ENCODE results near the gene FAM156A.
A peak's percentile ranks its signal among the peaks of the same experiment; 100 is the strongest.
"Not testable (repeated sequence)": the region's sequence is repeated elsewhere in the genome, so short reads cannot be mapped to it uniquely, and the experiment has no call there.

The FAM156A gene, protein sequence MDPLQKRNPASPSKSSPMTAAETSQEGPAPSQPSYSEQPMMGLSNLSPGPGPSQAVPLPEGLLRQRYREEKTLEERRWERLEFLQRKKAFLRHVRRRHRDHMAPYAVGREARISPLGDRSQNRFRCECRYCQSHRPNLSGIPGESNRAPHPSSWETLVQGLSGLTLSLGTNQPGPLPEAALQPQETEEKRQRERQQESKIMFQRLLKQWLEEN

DNA sequence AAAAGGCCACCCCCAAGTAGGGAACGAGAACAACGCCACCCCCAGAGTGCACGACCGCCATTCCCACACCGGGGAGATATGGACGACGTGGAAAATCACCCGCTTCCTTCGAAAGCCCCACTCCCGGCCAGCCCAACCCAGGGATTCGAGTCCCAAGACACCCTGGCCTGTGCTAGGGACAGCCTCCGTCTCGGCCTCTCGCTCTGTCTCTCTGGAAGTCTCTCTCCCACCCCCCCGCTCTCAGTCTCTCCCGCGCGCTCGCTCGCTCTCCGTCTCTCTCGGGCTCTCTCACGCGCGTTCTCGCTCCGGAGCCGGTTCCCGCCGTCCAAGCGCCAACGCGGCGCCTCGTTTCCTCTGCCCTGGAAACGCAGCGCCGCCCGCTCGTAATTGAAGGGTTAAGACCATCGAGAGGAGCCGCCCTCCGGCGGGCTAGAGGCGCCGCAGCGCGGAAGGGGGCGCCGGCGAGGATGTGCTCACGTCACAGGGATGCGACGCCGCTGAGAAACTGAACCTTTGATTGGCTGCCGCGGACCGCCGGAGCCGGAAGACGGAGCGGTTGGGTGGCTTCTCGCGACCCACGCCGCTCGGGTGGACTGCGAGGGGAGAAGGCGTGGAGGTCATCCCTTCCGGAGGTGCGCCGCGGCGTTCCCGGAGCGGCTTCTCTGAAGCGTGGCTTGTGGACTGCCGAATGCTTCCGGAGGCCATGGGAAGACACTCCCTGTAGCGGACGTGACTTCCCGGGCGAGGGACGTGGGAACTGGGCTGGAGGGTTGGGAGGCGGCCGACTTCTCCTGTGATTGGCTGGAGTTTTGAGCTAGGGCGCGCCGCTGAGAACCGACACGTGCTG lies at the start of gene FAM156A:
TSS of gene FAM156A (minus strand) at position 406 of the 847 bp plus-strand sequence. CDS start 9,930 bp downstream, outside the sequence.
- FAIRE-seq, result peak; percentile 11
- DNase-seq (ENCODE audit: insufficient read length, low spot score), result not testable (repeated sequence)

DNA sequence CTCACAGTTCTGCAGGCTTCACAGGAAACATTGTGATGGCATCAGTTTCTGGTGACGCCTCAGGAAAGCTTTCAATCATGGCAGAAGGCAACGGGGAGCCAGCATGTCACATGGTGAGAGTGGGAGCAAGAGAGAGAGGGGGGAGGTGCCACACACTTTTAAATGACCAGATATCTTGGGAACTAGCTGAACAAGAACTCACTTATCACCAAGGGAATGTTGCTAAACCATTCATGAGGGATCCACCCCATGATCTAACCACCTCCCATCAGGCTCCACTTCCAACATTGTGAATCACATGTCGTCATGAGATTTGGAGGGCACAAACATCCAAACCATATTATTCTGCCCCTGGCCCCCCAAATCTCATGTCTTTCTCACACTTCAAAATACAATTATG lies 47.0 kb upstream of the FAM156A start:
- no peak for FAIRE-seq
- no peak for DNase-seq (ENCODE audit: insufficient read length, low spot score)
- TF ChIP-seq, protein P1, sequence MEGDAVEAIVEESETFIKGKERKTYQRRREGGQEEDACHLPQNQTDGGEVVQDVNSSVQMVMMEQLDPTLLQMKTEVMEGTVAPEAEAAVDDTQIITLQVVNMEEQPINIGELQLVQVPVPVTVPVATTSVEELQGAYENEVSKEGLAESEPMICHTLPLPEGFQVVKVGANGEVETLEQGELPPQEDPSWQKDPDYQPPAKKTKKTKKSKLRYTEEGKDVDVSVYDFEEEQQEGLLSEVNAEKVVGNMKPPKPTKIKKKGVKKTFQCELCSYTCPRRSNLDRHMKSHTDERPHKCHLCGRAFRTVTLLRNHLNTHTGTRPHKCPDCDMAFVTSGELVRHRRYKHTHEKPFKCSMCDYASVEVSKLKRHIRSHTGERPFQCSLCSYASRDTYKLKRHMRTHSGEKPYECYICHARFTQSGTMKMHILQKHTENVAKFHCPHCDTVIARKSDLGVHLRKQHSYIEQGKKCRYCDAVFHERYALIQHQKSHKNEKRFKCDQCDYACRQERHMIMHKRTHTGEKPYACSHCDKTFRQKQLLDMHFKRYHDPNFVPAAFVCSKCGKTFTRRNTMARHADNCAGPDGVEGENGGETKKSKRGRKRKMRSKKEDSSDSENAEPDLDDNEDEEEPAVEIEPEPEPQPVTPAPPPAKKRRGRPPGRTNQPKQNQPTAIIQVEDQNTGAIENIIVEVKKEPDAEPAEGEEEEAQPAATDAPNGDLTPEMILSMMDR (IDR thresholded peaks at IDR 0.05; ENCODE audit: insufficient read depth, missing control alignments), result no peak

DNA sequence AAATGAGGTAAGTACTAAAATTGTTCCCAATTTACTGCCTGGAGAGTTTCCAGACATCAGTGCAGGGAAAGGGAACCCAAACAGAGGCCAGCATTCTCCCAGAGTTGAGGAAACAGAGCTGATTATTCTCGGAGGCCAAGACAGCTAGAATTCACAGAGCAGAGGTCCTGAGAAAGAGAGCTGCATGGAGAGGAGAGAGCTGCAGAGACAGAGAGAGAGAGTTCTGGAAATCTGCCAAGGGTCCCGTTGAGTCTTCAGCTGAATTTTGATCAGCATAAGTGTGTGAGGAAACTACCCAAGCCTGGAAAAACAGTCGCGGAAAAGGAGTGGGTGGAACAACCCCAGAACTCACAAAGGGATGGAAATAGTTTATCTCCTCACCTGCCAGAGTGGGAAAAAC lies 46.5 kb upstream of the FAM156A start:
- TF ChIP-seq, protein P1 (IDR thresholded peaks at IDR 0.05; ENCODE audit: insufficient read depth, missing control alignments), result no peak
- DNase-seq (ENCODE audit: insufficient read length, low spot score), result no peak

DNA sequence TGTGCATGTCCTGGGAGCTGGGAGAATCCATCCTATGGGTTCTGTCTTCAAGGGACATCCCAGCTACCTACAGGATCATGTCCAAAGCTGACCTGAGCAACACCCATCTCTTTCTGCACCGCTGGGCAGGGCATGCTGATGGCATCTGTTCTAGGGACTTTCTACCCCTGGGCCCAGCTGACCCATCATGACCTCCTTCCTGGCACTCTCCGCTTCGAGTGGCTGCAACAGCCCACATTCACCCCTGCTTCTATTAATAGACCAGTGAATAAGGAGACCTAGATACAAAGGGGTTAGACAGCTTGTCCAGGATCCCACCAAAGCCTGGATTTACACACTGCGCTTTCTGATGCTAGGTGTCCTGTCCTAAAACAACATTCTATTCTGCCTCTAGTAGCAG lies 45.7 kb upstream of the FAM156A start:
- TF ChIP-seq, protein P1 (IDR thresholded peaks at IDR 0.05; ENCODE audit: insufficient read depth, missing control alignments), result no peak
- FAIRE-seq, result no peak

More for the DNA sequence above, 46.5 kb upstream of the FAM156A start:
- no peak for FAIRE-seq

DNA sequence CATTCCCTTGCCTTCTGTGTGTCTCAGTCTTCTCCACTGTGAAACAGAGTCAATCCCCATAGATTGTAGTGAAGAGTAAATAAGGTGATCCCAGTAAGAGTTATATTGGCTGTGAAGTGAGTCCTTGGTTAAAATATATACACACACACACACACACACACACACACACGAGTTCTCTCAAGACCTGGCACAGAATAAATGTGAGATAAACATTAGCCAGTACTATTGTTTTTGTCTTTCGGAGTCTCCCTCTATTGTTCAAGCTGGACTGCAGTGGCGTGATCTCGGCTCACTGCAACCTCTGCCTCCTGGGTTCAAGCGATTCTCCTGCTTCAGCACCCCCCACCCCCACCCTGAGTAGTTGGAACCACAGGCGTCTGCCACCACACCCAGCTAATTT lies 44.8 kb upstream of the FAM156A start:
- FAIRE-seq, result no peak
- TF ChIP-seq, protein P1 (IDR thresholded peaks at IDR 0.05; ENCODE audit: insufficient read depth, missing control alignments), result no peak
- DNase-seq (ENCODE audit: insufficient read length, low spot score), result no peak

More for the DNA sequence above, 45.7 kb upstream of the FAM156A start:
- no peak for DNase-seq (ENCODE audit: insufficient read length, low spot score)

DNA sequence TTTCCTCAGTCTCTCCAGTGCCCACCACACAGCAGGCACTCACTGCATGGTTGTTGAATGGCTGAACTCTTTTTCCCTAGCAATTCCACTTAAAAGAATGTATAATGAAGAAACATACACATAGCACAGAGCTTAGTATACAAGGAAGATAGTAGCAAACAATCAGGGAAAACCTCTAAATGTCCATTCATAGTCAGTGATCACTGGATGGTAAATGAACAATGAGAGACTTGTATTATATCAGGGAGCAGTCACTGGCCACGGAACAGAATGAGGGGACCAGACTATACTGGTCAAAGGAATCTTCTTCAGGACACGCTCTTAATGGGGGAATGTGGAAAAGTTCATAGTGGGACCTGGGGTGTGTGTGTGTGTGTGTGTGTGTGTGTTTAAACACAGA lies 43.6 kb upstream of the FAM156A start:
- TF ChIP-seq, protein P1 (IDR thresholded peaks at IDR 0.05; ENCODE audit: insufficient read depth, missing control alignments), result no peak
- no peak for DNase-seq (ENCODE audit: insufficient read length, low spot score)
- FAIRE-seq, result no peak

DNA sequence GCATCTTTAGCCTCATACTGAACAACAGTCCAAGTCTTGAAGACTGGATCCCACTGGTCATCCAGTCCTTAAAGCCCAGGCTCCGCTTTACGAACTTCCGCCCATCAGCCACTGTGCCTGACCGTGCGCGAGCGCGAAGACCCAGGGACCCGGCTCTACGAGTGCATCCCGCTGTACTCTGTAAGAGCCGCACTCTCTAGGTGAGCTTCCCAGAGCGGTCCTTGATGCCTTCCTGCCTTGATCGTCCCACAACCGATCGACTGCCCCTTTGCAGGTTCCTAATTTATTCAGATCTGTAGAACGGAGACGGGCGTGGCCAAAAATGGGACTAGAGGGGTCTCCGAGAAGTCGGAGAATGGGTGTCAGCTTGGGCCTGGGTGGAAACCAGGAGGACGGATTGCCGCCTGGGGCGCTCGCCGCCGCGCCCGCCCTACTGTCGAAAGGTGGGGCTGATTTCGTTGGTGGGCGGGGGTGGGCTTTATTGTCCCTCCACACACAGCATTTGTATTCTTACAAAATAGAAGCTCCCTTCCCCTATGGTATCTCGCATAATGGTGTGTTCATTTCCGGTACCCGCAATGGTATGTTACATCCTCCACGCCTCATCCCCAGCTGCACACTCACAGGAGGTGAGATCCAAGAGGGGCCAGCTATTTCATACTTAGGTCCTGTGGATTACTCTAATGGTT lies 42.3 kb upstream of the FAM156A start:
- no peak for FAIRE-seq
- DNase-seq (ENCODE audit: insufficient read length, low spot score), result no peak
- TF ChIP-seq, protein P1 (IDR thresholded peaks at IDR 0.05; ENCODE audit: insufficient read depth, missing control alignments), result no peak
